GM18951 (cell line): Measurements from ENCODE around the gene NTM.

ENCODE experiments used
- POLR2A ChIP-seq: IDR thresholded peaks from 4 replicates; pipeline ENCODE4 v1.6.1; 2011; ENCODE audit warnings: mild to moderate bottlenecking; ENCODE audit not compliant: insufficient read length, insufficient read depth; ENCODE audit errors: extremely low read depth
- in situ Hi-C: fragments of 300-500 bp; cut with MboI; formaldehyde crosslinking; loops from one replicate; pipeline ENCODE4 v1.12.0; 2022; ENCODE audit warnings: low sequenced_read_pairs, mixed read lengths, inconsistent platforms; ENCODE audit not compliant: unreplicated experiment

The NTM gene

GRCh38 chr11:131800452-131800851, 430.0 kb downstream of the NTM start:
- in situ Hi-C loops: no loop called here
- no peak for TF ChIP-seq POLR2A

GRCh38 chr11:131802440-131803115, 432.2 kb downstream of the NTM start:
- TF ChIP-seq POLR2A: no peak
- in situ Hi-C loops: no loop called here

GRCh38 chr11:131807876-131808275, 437.5 kb downstream of the NTM start:
- no peak for TF ChIP-seq POLR2A
- in situ Hi-C loops: no loop called here

- no peak for TF ChIP-seq POLR2A
- in situ Hi-C loops: no loop called here
Observed at GRCh38 chr11:131808470-131808869, 438.1 kb downstream of the NTM start.

- in situ Hi-C loops: no loop called here
- no peak for TF ChIP-seq POLR2A
Observed at GRCh38 chr11:131809203-131809918, 438.9 kb downstream of the NTM start.

- TF ChIP-seq POLR2A: no peak
- in situ Hi-C loops: no loop called here
Observed at GRCh38 chr11:131810541-131810940, 440.1 kb downstream of the NTM start.

GRCh38 chr11:131811383-131811782, 441.0 kb downstream of the NTM start:
- in situ Hi-C loops: no loop called here
- no peak for TF ChIP-seq POLR2A

- no peak for TF ChIP-seq POLR2A
- in situ Hi-C loops: no loop called here
Observed at GRCh38 chr11:131814108-131814507, 443.7 kb downstream of the NTM start.

GRCh38 chr11:131815590-131815989, 445.2 kb downstream of the NTM start:
- in situ Hi-C loops: no loop called here
- no peak for TF ChIP-seq POLR2A

- in situ Hi-C loops: no loop called here
- no peak for TF ChIP-seq POLR2A
Observed at GRCh38 chr11:131816051-131816450, 445.6 kb downstream of the NTM start.

GRCh38 chr11:131817687-131818188, 447.3 kb downstream of the NTM start:
- in situ Hi-C loops: no loop called here

GRCh38 chr11:131819865-131820264, 449.4 kb downstream of the NTM start:
- in situ Hi-C loops: no loop called here
- TF ChIP-seq POLR2A: no peak

More at GRCh38 chr11:131817687-131818188, 447.3 kb downstream of the NTM start:
- TF ChIP-seq POLR2A: no peak

- no peak for TF ChIP-seq POLR2A
- in situ Hi-C loops: no loop called here
Observed at GRCh38 chr11:131822506-131822905, 452.1 kb downstream of the NTM start.

GRCh38 chr11:131823772-131824171, 453.4 kb downstream of the NTM start:
- in situ Hi-C loops: no loop called here
- TF ChIP-seq POLR2A: no peak
